Right ventricle myocardium superior (tissue), 1 donor: ENCODE results near the gene JARID2. TPM values are rescaled to one million over a fixed set of nuclear protein-coding genes. Genes with fewer than 3 reads are reported as not detected.

Experiments used
- ATAC-seq: fragments of 200-7000 bp; cut with Tn5 transposase; one replicate; pipeline ENCODE4 v1.9.1; 2020; ENCODE audit warnings: mild to moderate bottlenecking; ENCODE audit not compliant: poor library complexity
- DNase-seq: peaks from one replicate; pipeline ENCODE4 v3.0.0-alpha.2; 2020
- intact Hi-C: fragments of 100-400 bp; cut with DNase I; formaldehyde crosslinking; loops from one replicate; pipeline ENCODE4 v1.11.2; 2022
- total RNA-seq: library from RNA; stranded (reverse); fragmentation: NEBNext Ultra II Directional; extraction: Animal tissue kit (Norgen Biotek cat#: 25700); gene quantifications from one replicate; pipeline ENCODE4 v1.2.1, GENCODE V29; 2021
- donor health status: DM: no; HTN: yes; CAD: no; lungs with severe emphysema.

Gene JARID2
- total RNA-seq, 1 donor from 2014 or later, result 8.1 TPM

DNA sequence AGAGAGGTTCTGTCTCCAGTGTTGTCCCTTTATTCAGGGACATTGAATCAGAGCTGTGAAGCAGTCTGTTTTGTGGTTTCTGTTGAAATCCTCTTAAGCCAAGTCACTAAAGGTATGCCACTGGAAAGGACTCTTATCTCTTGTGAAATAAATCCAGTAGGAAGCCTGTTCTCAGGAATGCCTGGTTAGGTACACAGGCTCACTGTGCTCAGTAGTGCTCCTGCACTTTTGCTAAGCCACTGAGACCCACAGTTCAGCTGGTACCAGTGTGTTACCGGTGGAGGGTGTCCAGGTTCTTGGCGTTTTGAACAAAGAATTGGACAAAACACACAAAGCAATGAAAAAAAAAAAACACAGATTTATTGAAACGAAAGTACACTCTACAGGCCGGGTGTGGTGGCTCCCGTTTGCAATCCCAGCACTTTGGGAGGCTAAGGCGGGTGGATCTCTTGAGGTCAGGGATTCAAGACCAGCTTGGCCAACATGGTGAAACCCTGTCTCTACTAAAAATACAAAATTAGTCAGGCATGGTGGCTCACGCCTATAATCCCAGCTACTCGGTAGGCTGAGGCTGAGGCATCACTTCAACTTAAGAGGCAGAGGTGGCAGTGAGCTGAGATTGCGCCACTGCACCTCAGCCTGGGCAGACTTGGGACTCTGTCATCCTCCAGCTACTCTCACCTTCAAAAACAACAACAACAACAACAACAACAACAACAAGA, 186.1 kb downstream of the JARID2 start:
- intact Hi-C loops, result no loop called here

DNA sequence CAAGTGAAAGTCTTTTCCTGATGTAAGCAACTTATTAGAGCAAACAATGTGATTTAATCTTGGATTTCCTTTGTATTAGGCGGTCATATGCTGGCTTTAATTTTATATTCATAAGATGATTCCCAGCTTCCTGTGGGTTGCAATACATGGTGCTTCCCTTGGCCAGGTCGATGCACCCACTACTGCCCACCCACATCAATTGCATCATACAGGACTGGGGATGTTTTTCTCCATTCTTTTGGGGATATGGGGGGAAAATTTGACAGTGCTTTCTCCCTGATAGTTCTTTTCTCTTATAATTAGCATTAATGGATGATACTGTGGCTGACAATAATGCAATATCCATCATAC, 187.6 kb downstream of the JARID2 start:
- DNase-seq, result no peak
- intact Hi-C loops, result no loop called here
- no peak for ATAC-seq

More for the DNA sequence above, 186.1 kb downstream of the JARID2 start:
- no peak for DNase-seq
- peak; percentile 40 for ATAC-seq

DNA sequence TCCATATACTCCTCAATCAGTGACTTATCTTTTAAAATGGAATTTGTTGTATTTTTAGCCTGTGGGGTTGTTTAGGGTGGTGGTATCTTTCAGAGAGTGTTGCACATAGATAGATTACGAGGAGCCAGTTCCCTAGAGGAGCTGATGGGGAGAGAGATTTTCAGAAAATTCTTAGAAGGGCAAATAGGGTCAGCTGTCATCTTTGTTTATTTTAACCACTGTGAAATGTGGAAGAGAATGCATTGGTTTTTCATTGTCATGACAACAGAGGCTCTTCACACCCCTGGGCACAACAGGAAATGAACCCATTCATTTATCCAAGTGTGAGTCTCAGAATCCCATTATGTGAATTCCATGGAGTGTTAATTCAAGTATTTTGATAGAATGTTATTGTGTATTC, 188.4 kb downstream of the JARID2 start:
- ATAC-seq, result no peak
- no peak for DNase-seq
- intact Hi-C loops, result no loop called here

DNA sequence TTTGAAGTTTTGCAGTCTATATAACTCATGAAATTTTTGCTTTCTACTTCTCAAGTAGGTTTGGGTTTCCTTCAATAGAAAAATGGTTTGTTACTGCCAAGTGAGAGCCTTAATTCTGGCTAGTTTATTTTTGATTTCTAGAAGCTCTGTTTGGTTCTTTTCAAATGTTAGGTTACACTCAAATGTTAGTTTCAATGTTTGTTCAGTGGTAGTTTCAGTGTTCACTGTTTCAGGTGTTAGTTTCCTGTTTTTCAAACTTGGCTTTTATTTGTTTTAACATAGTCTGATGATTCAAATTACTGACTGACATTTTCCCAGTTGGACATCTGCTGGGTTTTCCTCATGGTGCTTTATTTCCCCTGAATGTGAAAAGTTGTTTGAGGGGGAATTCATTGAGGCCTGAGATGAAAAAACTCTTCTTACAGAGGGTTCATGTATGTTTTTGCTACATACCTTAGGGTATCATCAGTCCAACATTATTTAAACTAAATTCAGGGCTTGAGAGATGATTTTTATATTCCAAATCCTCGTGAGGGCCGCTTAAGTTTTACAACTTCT, 189.0 kb downstream of the JARID2 start:
- DNase-seq (no peak), ATAC-seq (no peak)
- intact Hi-C loops, result no loop called here

DNA sequence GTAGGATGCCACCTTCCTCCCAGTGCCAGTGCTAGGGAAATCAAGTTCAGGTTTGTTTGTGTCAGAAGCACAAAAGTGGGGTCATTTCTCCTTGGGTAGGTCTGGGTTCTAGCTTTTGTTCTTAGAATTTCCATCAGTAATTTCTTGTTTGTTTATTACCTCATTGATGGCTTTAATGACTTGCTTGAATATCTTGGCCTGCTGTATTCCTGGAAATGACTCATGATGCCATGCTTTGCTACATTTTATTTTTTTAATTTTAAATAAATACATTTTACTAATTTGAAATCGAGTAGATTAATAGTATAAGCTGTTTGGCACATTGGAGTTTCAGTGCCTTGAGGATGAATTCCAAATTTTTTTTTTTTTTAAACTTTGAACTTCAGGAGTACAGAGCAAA, 189.6 kb downstream of the JARID2 start:
- ATAC-seq (no peak), DNase-seq (no peak)
- intact Hi-C loops, result no loop called here

GRCh38 chr6:15436451-15436850, 190.6 kb downstream of the JARID2 start:
- intact Hi-C loops, result no loop called here

DNA sequence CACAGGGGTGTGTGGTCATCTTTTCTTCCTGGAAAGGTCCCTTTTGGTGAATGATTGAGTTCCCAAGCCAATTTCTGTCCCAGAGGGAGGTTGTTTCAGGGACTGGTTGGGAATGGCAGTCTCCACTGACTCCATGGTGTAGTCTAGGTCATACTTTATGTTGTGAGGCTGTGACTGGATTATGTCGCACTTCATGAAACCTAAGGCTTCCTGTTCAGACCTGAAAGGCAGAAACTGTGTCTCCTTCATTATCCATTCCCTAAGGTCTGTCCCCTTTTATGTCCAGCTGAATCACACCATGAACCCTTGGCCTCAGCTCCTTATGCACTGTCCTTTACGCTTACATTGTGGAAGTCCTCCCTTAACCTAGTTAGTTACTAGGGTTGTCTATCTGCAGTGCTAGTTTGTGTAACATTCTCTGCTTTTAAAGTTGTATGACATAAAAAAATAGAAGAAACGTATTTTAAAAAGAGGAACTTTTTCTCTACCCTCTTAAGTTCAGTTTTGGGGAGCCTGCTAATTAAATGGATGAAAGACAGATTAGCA, 191.3 kb downstream of the JARID2 start:
- no peak for DNase-seq
- intact Hi-C loops, result no loop called here
- no peak for ATAC-seq

More at GRCh38 chr6:15436451-15436850, 190.6 kb downstream of the JARID2 start:
- ATAC-seq (no peak), DNase-seq (no peak)

DNA sequence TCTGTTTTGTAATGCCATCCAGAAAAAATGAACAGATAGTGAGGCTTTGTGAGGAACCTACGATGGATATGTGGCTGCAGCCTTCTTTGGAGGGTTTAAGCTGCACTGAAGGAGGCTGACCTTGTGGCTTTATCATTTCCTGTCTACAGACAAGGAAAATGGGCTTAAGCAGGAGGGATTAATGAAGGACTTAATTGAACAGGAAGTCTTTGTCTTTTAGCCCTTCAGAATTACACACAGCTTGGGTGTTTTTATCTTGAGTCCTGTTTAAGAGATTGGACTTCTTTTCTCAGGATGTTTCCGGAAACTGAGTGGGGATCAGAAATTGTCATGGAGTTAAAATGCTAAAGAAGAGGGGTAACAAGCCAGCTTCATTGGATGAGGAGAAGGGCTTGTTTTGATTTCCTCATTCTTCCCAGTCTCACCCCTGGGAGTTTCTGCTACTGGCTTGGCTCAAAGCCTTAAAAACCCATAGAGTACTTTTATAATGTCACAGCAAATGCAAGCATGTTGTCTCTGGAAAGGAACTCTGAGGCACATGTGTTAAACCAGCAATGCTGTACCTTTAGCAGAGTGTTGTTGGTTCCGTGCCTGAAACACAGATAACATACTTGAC, 193.6 kb downstream of the JARID2 start:
- ATAC-seq, result no peak
- intact Hi-C loops, result loop anchor here (5.0 kb wide), 1 partner anchor 192 kb away; the partner anchor contains the start of gene JARID2
- no peak for DNase-seq

DNA sequence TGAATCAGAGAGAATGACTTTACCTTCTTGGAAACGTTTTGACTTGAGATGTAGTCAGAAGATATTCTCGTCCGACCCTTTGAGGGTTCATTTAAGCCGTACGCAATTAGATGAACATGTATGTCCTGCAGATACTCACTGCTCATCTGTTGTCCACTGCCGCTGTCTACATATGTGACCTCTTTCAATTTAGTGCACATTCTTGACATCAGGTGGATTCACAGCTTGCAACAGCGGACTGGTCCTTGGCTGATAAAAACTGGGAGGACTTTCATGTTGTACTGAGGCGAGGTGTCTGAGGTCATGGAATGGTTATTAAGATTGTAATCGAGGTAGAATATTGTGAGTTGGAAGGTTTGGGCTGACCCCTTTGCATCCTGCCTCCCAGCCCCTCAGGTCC, 194.2 kb downstream of the JARID2 start:
- intact Hi-C loops, result loop anchor here (5.0 kb wide), 1 partner anchor 193 kb away; the partner anchor contains the start of gene JARID2
- no peak for ATAC-seq
- DNase-seq, result no peak

DNA sequence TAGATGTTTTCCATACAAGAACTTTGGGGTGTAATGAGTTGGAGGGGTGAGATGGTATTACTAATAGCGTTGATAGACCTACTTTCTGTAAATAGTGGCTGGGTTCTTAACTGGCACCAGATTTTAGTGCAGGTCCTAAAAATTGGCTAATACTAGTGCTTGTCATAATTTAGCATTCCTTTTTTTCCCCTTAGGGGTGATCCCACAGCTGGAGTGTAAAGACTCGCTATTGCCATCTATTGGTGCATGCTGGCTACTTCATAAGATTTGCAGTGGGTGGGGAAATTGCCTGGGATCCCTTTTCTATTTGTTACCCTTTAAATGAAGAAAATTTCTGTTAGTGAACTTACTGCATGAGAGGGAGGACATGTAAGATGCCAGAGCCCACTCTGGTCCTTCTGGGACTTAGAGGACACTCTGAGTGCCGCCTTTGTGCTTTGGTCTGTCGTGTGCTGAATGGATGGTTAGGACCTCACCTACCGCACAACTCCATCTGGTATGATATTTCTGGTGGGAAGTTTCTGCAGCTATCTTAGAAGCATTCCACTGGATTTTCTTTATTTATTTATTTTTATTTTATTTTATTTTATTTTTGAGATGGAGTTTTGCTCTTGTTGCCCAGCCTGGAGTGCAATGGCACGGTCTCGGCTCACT, 195.5 kb downstream of the JARID2 start:
- ATAC-seq (peak; percentile 87), DNase-seq (no peak)
- intact Hi-C loops, result loop anchor here (5.0 kb wide), 1 partner anchor 194 kb away; the partner anchor contains the start of gene JARID2

DNA sequence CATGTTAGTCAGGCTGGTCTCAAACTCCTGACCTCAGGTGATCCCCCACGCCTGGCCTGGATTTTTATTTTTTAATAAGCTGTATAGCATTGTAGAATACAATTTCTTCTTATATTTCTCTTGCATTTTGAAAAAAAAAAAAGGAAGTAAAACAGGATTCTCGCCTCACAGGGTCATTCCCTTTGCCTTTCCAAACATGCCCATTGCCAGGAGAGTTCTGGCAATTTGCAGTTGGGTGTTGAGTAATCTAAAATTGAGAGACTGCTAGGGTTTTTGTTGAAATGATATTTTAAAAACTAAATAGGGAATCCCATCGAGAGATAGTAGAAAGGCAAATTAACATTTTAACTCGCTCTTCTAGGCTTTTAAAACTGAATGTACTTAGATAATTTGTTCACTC, 196.1 kb downstream of the JARID2 start:
- ATAC-seq (peak; percentile 53), DNase-seq (no peak)
- intact Hi-C loops, result loop anchor here (5.0 kb wide), 1 partner anchor 195 kb away; the partner anchor contains the start of gene JARID2

GRCh38 chr6:15442467-15442866, 196.6 kb downstream of the JARID2 start:
- ATAC-seq (no peak), DNase-seq (no peak)
- intact Hi-C loops, result loop anchor here (5.0 kb wide), 1 partner anchor 195 kb away; the partner anchor contains the start of gene JARID2

DNA sequence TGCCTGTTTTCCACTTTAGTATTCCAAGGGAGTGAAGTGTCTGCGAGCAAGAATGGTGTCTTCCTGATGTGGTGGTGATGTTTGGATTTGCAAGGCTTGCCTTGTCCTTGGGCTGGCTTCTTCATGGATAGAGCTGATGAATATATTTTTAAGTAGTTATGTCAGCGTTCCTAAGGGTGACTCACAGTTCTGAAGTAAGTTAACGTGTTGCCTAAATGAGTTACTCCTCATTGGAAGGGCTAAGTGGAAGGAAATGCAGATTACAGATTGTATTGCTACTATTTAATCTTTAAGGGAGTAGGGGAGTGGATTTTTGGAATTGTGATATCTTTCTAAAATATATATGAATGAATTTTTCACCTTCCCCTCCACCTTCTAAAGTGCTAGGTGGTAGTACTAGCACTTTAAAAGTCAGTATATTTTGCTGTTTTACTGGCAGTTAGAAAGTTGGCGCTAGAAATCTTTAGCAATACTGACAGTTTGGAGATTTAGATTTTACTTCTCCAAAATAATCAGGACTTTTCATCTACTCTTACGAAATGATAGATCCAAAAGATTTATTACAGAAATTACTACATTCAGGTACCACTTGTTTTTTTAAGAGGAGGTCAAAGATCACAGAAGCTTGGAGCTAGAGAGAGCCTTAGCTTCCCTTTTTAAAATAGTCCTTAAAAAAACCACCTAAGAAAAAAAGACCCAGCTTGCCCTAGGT, 197.4 kb downstream of the JARID2 start:
- intact Hi-C loops, result loop anchor here (5.0 kb wide), 1 partner anchor 196 kb away; the partner anchor contains the start of gene JARID2
- ATAC-seq (peak; percentile 30), DNase-seq (no peak)

- intact Hi-C loops, result loop anchor here (5.0 kb wide), 1 partner anchor 197 kb away; the partner anchor contains the start of gene JARID2
- ATAC-seq (no peak), DNase-seq (no peak)
Observed at GRCh38 chr6:15444081-15444731, 198.3 kb downstream of the JARID2 start.

- ATAC-seq, result no peak
- intact Hi-C loops, result loop anchor here (5.0 kb wide), 1 partner anchor 198 kb away; the partner anchor contains the start of gene JARID2
- DNase-seq, result no peak
Observed at GRCh38 chr6:15444881-15445280, 199.0 kb downstream of the JARID2 start.

- DNase-seq (no peak), ATAC-seq (no peak)
- intact Hi-C loops, result no loop called here
Observed at GRCh38 chr6:15447546-15448267, 201.8 kb downstream of the JARID2 start.

DNA sequence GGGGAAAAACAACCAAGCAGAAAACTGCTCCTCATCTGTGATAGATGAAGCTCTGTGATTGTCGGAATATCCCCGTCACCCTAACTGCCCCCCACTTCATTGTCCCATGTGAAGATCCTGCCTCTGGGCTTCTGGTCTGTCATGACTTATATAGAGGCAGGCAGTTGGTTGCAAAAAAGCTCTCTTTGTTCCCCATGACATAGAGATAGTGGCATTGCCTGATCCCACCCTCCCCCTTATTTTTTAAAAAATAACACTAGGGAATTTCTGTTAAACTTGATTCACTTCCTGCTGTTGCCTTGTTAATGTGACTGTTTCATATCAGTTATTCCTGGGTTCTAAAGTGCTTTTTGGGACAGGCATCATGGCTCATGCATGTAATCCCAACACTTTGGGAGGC, 203.1 kb downstream of the JARID2 start:
- DNase-seq (no peak), ATAC-seq (no peak)
- intact Hi-C loops, result no loop called here
